Stimulated activated naive B cell treated with anti-CD40 and anti-IgM and Interleukin-4, amounts not matched to agents 10 μg/mL and 1 μg/mL and 100 μg/mL, for 72 hours (primary cell): ENCODE results near the gene SLC36A3.
A peak's percentile ranks its signal among the peaks of the same experiment; 100 is the strongest.
"Not testable (repeated sequence)": the region's sequence is repeated elsewhere in the genome, so short reads cannot be mapped to it uniquely, and the experiment has no call there.

Experiments used
- ATAC-seq, 2 donors: fragments of 150-1000 bp; cut with Tn5 transposase; replicated peaks; 2 replicates each; pipeline ENCODE4 v1.10.0; 2021; ENCODE audit warnings: moderate library complexity in 1 of 2
- DNase-seq: peaks from one replicate; pipeline ENCODE4 v3.0.0; 2021
- H3K27ac Mint-ChIP-seq: one replicate; pipeline ENCODE4 v1.8.0; 2022; ENCODE audit warnings: mild to moderate bottlenecking, mixed read lengths
- H3K27me3 Mint-ChIP-seq, 2 donors: one replicate each; pipeline ENCODE4 v1.8.0; 2022; ENCODE audit warnings: mixed read lengths in 2 of 2
- H3K36me3 Mint-ChIP-seq, 2 donors: one replicate each; pipeline ENCODE4 v1.8.0; 2022; ENCODE audit warnings: mixed read lengths in 2 of 2, mild to moderate bottlenecking in 1 of 2
- H3K4me1 Mint-ChIP-seq, 2 donors: one replicate each; pipeline ENCODE4 v1.8.0; 2022; ENCODE audit warnings: mixed read lengths in 2 of 2, mild to moderate bottlenecking in 1 of 2
- H3K4me3 Mint-ChIP-seq, 2 donors: one replicate each; pipeline ENCODE4 v1.8.0; 2022; ENCODE audit warnings: mild to moderate bottlenecking in 2 of 2, mixed read lengths in 2 of 2, moderate library complexity in 1 of 2
- H3K9me3 Mint-ChIP-seq, 2 donors: one replicate each; pipeline ENCODE4 v1.8.0; 2022; ENCODE audit warnings: mixed read lengths in 2 of 2, mild to moderate bottlenecking in 1 of 2

Gene SLC36A3

GRCh38 chr5:151318850-151319732 lies 15.5 kb upstream of the SLC36A3 start:
- H3K4me3 Mint-ChIP-seq: no peak overlapping the region
- no peaks in the 10 kb centered on the region for H3K27me3 Mint-ChIP-seq
- peak; percentile 62 to 67 for ATAC-seq
- H3K27ac Mint-ChIP-seq: peak overlapping the region; percentile 17
- no peaks in the 10 kb centered on the region for H3K36me3 Mint-ChIP-seq
- H3K9me3 Mint-ChIP-seq: no peaks in the 10 kb centered on the region
- peaks cover 9 to 13% of the 10 kb centered on the region in 2 donors for H3K4me1 Mint-ChIP-seq
- DNase-seq: no peak

GRCh38 chr5:151317871-151318270 lies 14.3 kb upstream of the SLC36A3 start:
- Mint-ChIP-seq H3K36me3 (no peaks in the 10 kb centered on the region), H3K4me3 (no peak overlapping the region), H3K27me3 (no peaks in the 10 kb centered on the region), H3K4me1 (peaks cover 9 to 13% of the 10 kb centered on the region in 2 donors), H3K9me3 (no peaks in the 10 kb centered on the region), H3K27ac (no peak overlapping the region)
- DNase-seq (no peak), ATAC-seq (no peak)

GRCh38 chr5:151315998-151316597 lies 12.5 kb upstream of the SLC36A3 start:
- Mint-ChIP-seq H3K36me3 (peaks cover 5 to 6% of the 10 kb centered on the region in 2 donors), H3K4me3 (no peak overlapping the region), H3K27me3 (no peaks in the 10 kb centered on the region), H3K4me1 (peaks cover 11 to 13% of the 10 kb centered on the region in 2 donors), H3K9me3 (peaks cover 5 to 6% of the 10 kb centered on the region in 2 donors), H3K27ac (no peak overlapping the region)
- peak; percentile 29 for DNase-seq
- ATAC-seq: peak; percentile 81 to 86

- Mint-ChIP-seq H3K27ac (no peak overlapping the region), H3K27me3 (peaks cover 2 to 3% of the 10 kb centered on the region in 2 donors), H3K4me1 (peaks cover 5 to 6% of the 10 kb centered on the region in 2 donors), H3K4me3 (no peak overlapping the region), H3K36me3 (peaks cover 5 to 13% of the 10 kb centered on the region in 2 donors), H3K9me3 (peaks cover 11 to 18% of the 10 kb centered on the region in 2 donors)
- no peak for ATAC-seq
- no peak for DNase-seq
Measured at GRCh38 chr5:151313357-151313756, 9.8 kb upstream of the SLC36A3 start.

- DNase-seq (no peak), ATAC-seq (peak in 1 of 2 donors; percentile 33)
- Mint-ChIP-seq H3K9me3 (peaks cover 11 to 18% of the 10 kb centered on the region in 2 donors), H3K36me3 (peaks cover 5 to 13% of the 10 kb centered on the region in 2 donors), H3K4me1 (peaks cover 5 to 6% of the 10 kb centered on the region in 2 donors), H3K27ac (no peak overlapping the region), H3K27me3 (peaks cover 4 to 6% of the 10 kb centered on the region in 2 donors), H3K4me3 (no peak overlapping the region)
Measured at GRCh38 chr5:151312756-151313324, 9.3 kb upstream of the SLC36A3 start.

GRCh38 chr5:151310932-151311331 lies 7.4 kb upstream of the SLC36A3 start:
- H3K9me3 Mint-ChIP-seq: peaks cover 11 to 18% of the 10 kb centered on the region in 2 donors
- peaks cover 5 to 13% of the 10 kb centered on the region in 2 donors for H3K36me3 Mint-ChIP-seq
- DNase-seq (no peak), ATAC-seq (no peak)
- no peak overlapping the region for H3K4me3 Mint-ChIP-seq
- peaks cover 3 to 4% of the 10 kb centered on the region in 2 donors for H3K4me1 Mint-ChIP-seq
- H3K27me3 Mint-ChIP-seq: peaks cover 4 to 6% of the 10 kb centered on the region in 2 donors
- H3K27ac Mint-ChIP-seq: no peak overlapping the region

- not testable (repeated sequence) for H3K27ac Mint-ChIP-seq, ATAC-seq, H3K4me1 Mint-ChIP-seq, H3K4me3 Mint-ChIP-seq, DNase-seq, H3K27me3 Mint-ChIP-seq
- H3K9me3 Mint-ChIP-seq: peaks cover 11 to 18% of the 10 kb centered on the region in 2 donors
- H3K36me3 Mint-ChIP-seq: peaks cover 5 to 13% of the 10 kb centered on the region in 2 donors
Measured at GRCh38 chr5:151309821-151310220, 6.3 kb upstream of the SLC36A3 start.

- Mint-ChIP-seq H3K36me3 (peaks cover 5 to 13% of the 10 kb centered on the region in 2 donors), H3K9me3 (peaks cover 11 to 18% of the 10 kb centered on the region in 2 donors)
- not testable (repeated sequence) for H3K4me3 Mint-ChIP-seq, H3K27ac Mint-ChIP-seq, H3K27me3 Mint-ChIP-seq, H3K4me1 Mint-ChIP-seq, DNase-seq, ATAC-seq
Measured at GRCh38 chr5:151309266-151309665, 5.7 kb upstream of the SLC36A3 start.

GRCh38 chr5:151298063-151298855 lies 5.3 kb downstream of the SLC36A3 start:
- H3K4me1 Mint-ChIP-seq: peaks cover 7 to 23% of the 10 kb centered on the region in 2 donors
- H3K4me3 Mint-ChIP-seq: no peak overlapping the region
- peaks cover 19% of the 10 kb centered on the region in 2 donors for H3K27me3 Mint-ChIP-seq
- no peaks in the 10 kb centered on the region for H3K9me3 Mint-ChIP-seq
- ATAC-seq (peak; percentile 80 to 82), DNase-seq (no peak)
- H3K27ac Mint-ChIP-seq: no peak overlapping the region
- no peaks in the 10 kb centered on the region for H3K36me3 Mint-ChIP-seq

- no peak for DNase-seq
- Mint-ChIP-seq H3K4me1 (peaks cover 7 to 23% of the 10 kb centered on the region in 2 donors), H3K27ac (peak overlapping the region; percentile 20), H3K27me3 (peaks cover 8 to 9% of the 10 kb centered on the region in 2 donors), H3K9me3 (no peaks in the 10 kb centered on the region), H3K4me3 (no peak overlapping the region), H3K36me3 (no peaks in the 10 kb centered on the region)
- ATAC-seq: no peak
Measured at GRCh38 chr5:151296974-151297373, 6.6 kb downstream of the SLC36A3 start.

- Mint-ChIP-seq H3K4me1 (peaks cover 7 to 23% of the 10 kb centered on the region in 2 donors), H3K4me3 (no peak overlapping the region), H3K27ac (no peak overlapping the region), H3K27me3 (peaks cover 3 to 6% of the 10 kb centered on the region in 2 donors), H3K9me3 (no peaks in the 10 kb centered on the region), H3K36me3 (no peaks in the 10 kb centered on the region)
- ATAC-seq (peak in 1 of 2 donors; percentile 36), DNase-seq (no peak)
Measured at GRCh38 chr5:151296478-151296830, 7.1 kb downstream of the SLC36A3 start.

- Mint-ChIP-seq H3K9me3 (no peaks in the 10 kb centered on the region), H3K4me3 (no peak overlapping the region), H3K27me3 (peaks cover 0 to 4% of the 10 kb centered on the region in 2 donors), H3K36me3 (no peaks in the 10 kb centered on the region), H3K27ac (no peak overlapping the region), H3K4me1 (peaks cover 7 to 23% of the 10 kb centered on the region in 2 donors)
- DNase-seq (no peak), ATAC-seq (no peak)
Measured at GRCh38 chr5:151295791-151296477, 7.6 kb downstream of the SLC36A3 start.

- Mint-ChIP-seq H3K4me3 (no peak overlapping the region), H3K27ac (no peak overlapping the region), H3K4me1 (peaks cover 7 to 23% of the 10 kb centered on the region in 2 donors), H3K9me3 (no peaks in the 10 kb centered on the region), H3K27me3 (peaks cover 0 to 4% of the 10 kb centered on the region in 2 donors), H3K36me3 (no peaks in the 10 kb centered on the region)
- no peak for DNase-seq
- no peak for ATAC-seq
Measured at GRCh38 chr5:151295138-151295537, 8.4 kb downstream of the SLC36A3 start.
